HCT116 (cell line): ENCODE measurements around the gene SC5D. TPM values are rescaled to one million over a fixed set of nuclear protein-coding genes. Genes with fewer than 3 reads are reported as not detected.

ENCODE experiments used
- ATAC-seq: fragments of 200-7000 bp; cut with Tn5 transposase; 2 replicates; pipeline ENCODE4 v1.9.1; 2020; ENCODE audit warnings: mild to moderate bottlenecking, moderate library complexity
- BruUV-seq: library from RNA; stranded (reverse); fragments of 400-500 nt; replicated peaks from 2 replicates; lab custom pipeline; 2021; lab: Mats Ljungman, UMichigan
- CTCF ChIA-PET: fragments of 300-600 bp; sonication (Branson Sonifier 250); formaldehyde crosslinking; loops from one replicate; lab custom pipeline; 2021; ENCODE audit warnings: antibody characterized with exemption; lab: Charles Lee
- POLR2A ChIA-PET: fragments of 300-600, 350-600 bp; sonication (Branson Sonifier 250); formaldehyde crosslinking; loops from one replicate; lab custom pipeline; 2021; ENCODE audit warnings: antibody characterized with exemption; lab: Charles Lee
- RAD21 ChIA-PET, 2 experiments: fragments of 300-600 bp; sonication (Branson Sonifier 250); formaldehyde crosslinking; loops; one replicate each; lab custom pipeline; 2023; ENCODE audit warnings: low total read pairs in 2 of 2; ENCODE audit not compliant: uncharacterized antibody in 2 of 2, unreplicated experiment in 2 of 2, low non-redundant PET in 1 of 2; lab: Charles Lee
- DNase-seq: peaks from one replicate; pipeline ENCODE4 v3.0.0-alpha.2; 2010; ENCODE audit warnings: low read depth, low spot score
- H2AFZ ChIP-seq: fragments of 200-600 bp; shearing (Covaris generic), sonication (generic); 2 replicates; pipeline ENCODE4 v1.6.1; 2017; ENCODE audit warnings: low read depth, mixed run types, mixed read lengths, antibody characterized with exemption, low read length; ENCODE audit not compliant: poor library complexity, severe bottlenecking
- H3K27ac ChIP-seq: 2 replicates; pipeline ENCODE4 v1.5.1; 2012; ENCODE audit warnings: low read depth, low read length
- H3K27me3 ChIP-seq: fragments of 200-600 bp; sonication (generic); 2 replicates; pipeline ENCODE4 v1.6.1; 2016; ENCODE audit warnings: mixed run types, low read length, mixed read lengths; ENCODE audit not compliant: insufficient read depth
- H3K36me3 ChIP-seq, 2 experiments: fragments of 200-500 bp in 1 of 2; fragments of 200-600 bp in 1 of 2; sonication (Bioruptor generic) in 1 of 2; sonication (generic) in 1 of 2; 2 replicates each; pipeline versions ENCODE4 v1.5.1 to v1.6.1; 2014 to 2016; ENCODE audit warnings: low read length in 2 of 2, inconsistent platforms in 1 of 2, mixed read lengths in 1 of 2, mixed run types in 1 of 2; ENCODE audit not compliant: insufficient read depth in 2 of 2, control insufficient read depth in 1 of 2
- H3K4me1 ChIP-seq, 2 experiments: fragments of 200-600 bp in 1 of 2; sonication (generic) in 1 of 2; 2 replicates each; pipeline versions ENCODE4 v1.5.1 to v1.6.1; 2012 to 2017; ENCODE audit warnings: low read length in 2 of 2, inconsistent platforms in 1 of 2, mild to moderate bottlenecking in 1 of 2, mixed read lengths in 1 of 2, mixed run types in 1 of 2, moderate library complexity in 1 of 2; ENCODE audit not compliant: insufficient read depth in 2 of 2, control insufficient read depth in 1 of 2
- H3K4me2 ChIP-seq: fragments of 200-600 bp; sonication (generic); 2 replicates; pipeline ENCODE4 v1.6.1; 2017; ENCODE audit warnings: mixed run types, low read length, mixed read lengths
- H3K4me3 ChIP-seq, 2 experiments: fragments of 200-600 bp in 1 of 2; sonication (generic) in 1 of 2; replicated peaks in 1 of 2; 2 replicates each; pipeline ENCODE4 v1.5.1; 2011 to 2016; ENCODE audit warnings: low read length in 2 of 2, control low read depth in 1 of 2, low read depth in 1 of 2, mild to moderate bottlenecking in 1 of 2, mixed read lengths in 1 of 2, mixed run types in 1 of 2
- H3K79me2 ChIP-seq: fragments of 200-600 bp; sonication (generic); 2 replicates; pipeline ENCODE4 v1.6.1; 2017; ENCODE audit warnings: mild to moderate bottlenecking, mixed run types, low read length, moderate library complexity, mixed read lengths; ENCODE audit not compliant: insufficient read depth
- H3K9ac ChIP-seq: fragments of 200-600 bp; sonication (generic); 2 replicates; pipeline ENCODE4 v1.6.1; 2016; ENCODE audit warnings: low read length, mixed read lengths
- H3K9me2 ChIP-seq: fragments of 200-600 bp; sonication (generic), shearing (Covaris generic); 2 replicates; pipeline ENCODE4 v1.6.1; 2017; ENCODE audit warnings: mixed run types, mild to moderate bottlenecking, moderate library complexity; ENCODE audit not compliant: insufficient read depth
- H3K9me3 ChIP-seq, 2 experiments: fragments of 200-500 bp in 1 of 2; fragments of 200-600 bp in 1 of 2; sonication (Bioruptor generic) in 1 of 2; sonication (generic) in 1 of 2; 2 replicates each; pipeline ENCODE4 v1.6.1; 2014 to 2017; ENCODE audit warnings: low read length in 2 of 2, mixed read lengths in 2 of 2, inconsistent platforms in 1 of 2, low read depth in 1 of 2, mild to moderate bottlenecking in 1 of 2, mixed run types in 1 of 2, moderate library complexity in 1 of 2; ENCODE audit not compliant: control insufficient read depth in 1 of 2, insufficient read depth in 1 of 2
- H4K20me1 ChIP-seq: fragments of 200-600 bp; sonication (generic), shearing (Covaris generic); 2 replicates; pipeline ENCODE4 v1.6.1; 2017; ENCODE audit warnings: mixed run types, mild to moderate bottlenecking, moderate library complexity; ENCODE audit not compliant: insufficient read depth
- CTCF ChIP-seq, 3 experiments: fragments of 200-600 bp in 1 of 3; sonication (generic) in 1 of 3; IDR thresholded peaks in 2 of 3; conservative IDR thresholded peaks in 1 of 3; 2 replicates each; pipeline ENCODE4 v1.5.1; 2012 to 2017; ENCODE audit warnings: low read depth in 2 of 3, low read length in 2 of 3, antibody characterized with exemption in 1 of 3, borderline replicate concordance in 1 of 3, control low read depth in 1 of 3, mild to moderate bottlenecking in 1 of 3, mixed read lengths in 1 of 3, mixed run types in 1 of 3, moderate library complexity in 1 of 3; ENCODE audit not compliant: insufficient read depth in 1 of 3
- EGR1 ChIP-seq: IDR thresholded peaks from 2 replicates; pipeline ENCODE4 v1.6.1; 2012; ENCODE audit warnings: low read depth
- ELF1 ChIP-seq: IDR thresholded peaks from 2 replicates; pipeline ENCODE4 v1.6.1; 2012; ENCODE audit warnings: low read depth, borderline replicate concordance
- EZH2 ChIP-seq: fragments of 200-600 bp; sonication (generic); IDR thresholded peaks from 2 replicates; pipeline ENCODE4 v1.6.1; 2017; ENCODE audit warnings: antibody characterized with exemption, mixed run types
- EZH2phosphoT487 ChIP-seq: fragments of 200-600 bp; IDR thresholded peaks from 2 replicates; pipeline ENCODE4 v1.6.1; 2018; ENCODE audit warnings: antibody characterized with exemption, borderline replicate concordance
- JUND ChIP-seq: IDR thresholded peaks from 2 replicates; pipeline ENCODE4 v1.6.1; 2012
- MAX ChIP-seq: IDR thresholded peaks from 2 replicates; pipeline ENCODE4 v1.6.1; 2012
- POLR2AphosphoS5 ChIP-seq: IDR thresholded peaks from 2 replicates; pipeline ENCODE4 v1.6.1; 2011; ENCODE audit warnings: mild to moderate bottlenecking, low read depth, low read length, moderate library complexity
- RAD21 ChIP-seq: IDR thresholded peaks from 2 replicates; pipeline ENCODE4 v1.6.1; 2012; ENCODE audit warnings: low read depth, mild to moderate bottlenecking
- SP1 ChIP-seq: IDR thresholded peaks from 2 replicates; pipeline ENCODE4 v1.6.1; 2012; ENCODE audit warnings: low read depth
- YY1 ChIP-seq: IDR thresholded peaks from 2 replicates; pipeline ENCODE4 v1.6.1; 2011; ENCODE audit warnings: low read length, low read depth, moderate library complexity, mild to moderate bottlenecking; ENCODE audit not compliant: insufficient replicate concordance; ENCODE audit errors: extremely low read depth
- ZBTB33 ChIP-seq: IDR thresholded peaks from 2 replicates; pipeline ENCODE4 v1.6.1; 2011; ENCODE audit warnings: mild to moderate bottlenecking, low read length, moderate library complexity; ENCODE audit not compliant: insufficient replicate concordance; ENCODE audit errors: extremely low read depth
- ZFX ChIP-seq: fragments of 450-650 bp; IDR thresholded peaks from 2 replicates; pipeline ENCODE4 v1.6.1; 2017
- intact Hi-C: fragments of 100-400 bp; cut with micrococcal nuclease; formaldehyde crosslinking; loops from 2 replicates; pipeline ENCODE4 v1.10.0; 2022
- total RNA-seq: library from RNA; stranded (reverse); gene quantifications from one replicate; pipeline ENCODE4 v1.2.1, GENCODE V29; 2021; ENCODE audit not compliant: unreplicated experiment

The SC5D gene
- total RNA-seq, 1 experiment from 2014 or later: 24.1 TPM

- Histone ChIP-seq H2AFZ (no peak overlapping the region), H3K4me1 (no peaks in the 10 kb centered on the region), H3K9ac (no peak overlapping the region), H3K9me3 (no peaks in the 10 kb centered on the region; a peak in 1 of 4 replicates), H3K79me2 (no peaks in the 10 kb centered on the region), H3K4me2 (no peak overlapping the region), H3K27me3 (peaks cover 10% of the 10 kb centered on the region; the same call in 1 of the 2 replicates), H4K20me1 (no peaks in the 10 kb centered on the region), H3K36me3 (no peaks in the 10 kb centered on the region), H3K27ac (no peak overlapping the region), H3K9me2 (no peaks in the 10 kb centered on the region), H3K4me3 (no peak overlapping the region)
- ChIA-PET CTCF (no interaction called here), POLR2A (no interaction called here), RAD21 (no interaction called here)
- intact Hi-C loops: no loop called here
- ATAC-seq (no peak), DNase-seq (no peak)
- BruUV-seq: no TSS peak
- TF ChIP-seq EZH2 (no peak), RAD21 (peak; percentile 19; the same call in 1 of the 2 replicates)
Observed at GRCh38 chr11:121282386-121282785, 10.2 kb upstream of the SC5D start.

GRCh38 chr11:121282886-121283502 is 9.6 kb upstream of the SC5D start:
- DNase-seq (no peak), ATAC-seq (no peak)
- ChIA-PET RAD21 (no interaction called here), CTCF (no interaction called here), POLR2A (no interaction called here)
- H3K9me3 ChIP-seq: no peaks in the 10 kb centered on the region; a peak in 1 of 4 replicates
- no peak overlapping the region for H2AFZ ChIP-seq
- H3K27me3 ChIP-seq: peaks cover 10% of the 10 kb centered on the region; the same call in 1 of the 2 replicates
- no peaks in the 10 kb centered on the region for H3K4me1 ChIP-seq
- H3K27ac ChIP-seq: no peak overlapping the region
- intact Hi-C loops: no loop called here
- H3K4me3 ChIP-seq: no peak overlapping the region
- BruUV-seq: no TSS peak
- no peaks in the 10 kb centered on the region for H3K79me2 ChIP-seq
- no peaks in the 10 kb centered on the region for H3K36me3 ChIP-seq
- no peak overlapping the region for H3K4me2 ChIP-seq
- no peak overlapping the region for H3K9ac ChIP-seq
- no peaks in the 10 kb centered on the region for H4K20me1 ChIP-seq
- no peaks in the 10 kb centered on the region for H3K9me2 ChIP-seq
- no peak for TF ChIP-seq CTCF (IDR thresholded peaks at IDR 0.05 in 2 of 3, conservative IDR thresholded peaks at IDR 0.05 in 1 of 3; ENCODE audit: borderline replicate concordance in 1 of 3, insufficient read depth in 1 of 3, low read depth in 2 of 3, low read length in 2 of 3)
- no peak for TF ChIP-seq EZH2phosphoT487
- TF ChIP-seq YY1: no peak
- TF ChIP-seq ZBTB33: no peak
- TF ChIP-seq RAD21: no peak
- no peak for TF ChIP-seq SP1
- TF ChIP-seq ELF1: no peak
- no peak for TF ChIP-seq EGR1
- TF ChIP-seq POLR2AphosphoS5: no peak
- no peak for TF ChIP-seq EZH2
- no peak for TF ChIP-seq JUND
- no peak for TF ChIP-seq ZFX
- no peak for TF ChIP-seq MAX
